ENCODE results near the gene PRAMEF20. TPM values are rescaled to one million over a fixed set of nuclear protein-coding genes. Genes with fewer than 3 reads are reported as not detected.
"Not testable (repeated sequence)": the region's sequence is repeated elsewhere in the genome, so short reads cannot be mapped to it uniquely, and the experiment has no call there.

PRAMEF20 gene
- total RNA-seq: not detected

DNA sequence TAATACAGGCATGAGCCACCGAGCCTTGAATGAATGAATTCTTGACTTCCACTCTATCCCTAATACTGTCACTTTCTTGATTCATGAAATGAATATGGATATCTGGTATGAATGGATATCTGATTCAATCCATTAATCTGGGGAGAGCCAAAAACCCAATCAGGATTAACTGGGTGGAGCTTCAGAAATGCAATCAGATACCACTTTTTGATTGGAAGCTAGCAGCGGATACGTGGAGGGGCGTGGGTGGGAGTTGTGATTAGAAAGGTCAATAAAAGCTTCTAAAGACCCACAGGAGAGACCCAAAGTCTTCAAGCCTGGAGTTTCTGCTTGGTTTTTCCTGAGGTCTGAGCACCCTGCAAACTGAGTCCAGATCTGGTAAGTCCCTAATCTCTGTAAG, at the start of gene PRAMEF20:
PRAMEF20 (plus strand) TSS at position 301 of the 400 bp plus-strand sequence. CDS start 5,905 bp downstream, outside the sequence.
- H3K9ac ChIP-seq (ENCODE audit: low read depth in 1 of 3, low read length in 3 of 3); H3K4me3 ChIP-seq (ENCODE audit: low read length in 3 of 3); H3K36me3 ChIP-seq (ENCODE audit: control insufficient read depth in 3 of 3, insufficient read depth in 3 of 3, low read length in 3 of 3); H3K27me3 ChIP-seq (ENCODE audit: control insufficient read depth in 3 of 3, insufficient read depth in 3 of 3, low read length in 3 of 3); H3K4me1 ChIP-seq (ENCODE audit: control insufficient read depth in 3 of 3, insufficient read depth in 3 of 3, low read length in 3 of 3); H3K27ac ChIP-seq (ENCODE audit: low read depth, low read length); H3K9me3 ChIP-seq (ENCODE audit: control insufficient read depth in 3 of 3, low read length in 3 of 3): not testable (repeated sequence)

DNA sequence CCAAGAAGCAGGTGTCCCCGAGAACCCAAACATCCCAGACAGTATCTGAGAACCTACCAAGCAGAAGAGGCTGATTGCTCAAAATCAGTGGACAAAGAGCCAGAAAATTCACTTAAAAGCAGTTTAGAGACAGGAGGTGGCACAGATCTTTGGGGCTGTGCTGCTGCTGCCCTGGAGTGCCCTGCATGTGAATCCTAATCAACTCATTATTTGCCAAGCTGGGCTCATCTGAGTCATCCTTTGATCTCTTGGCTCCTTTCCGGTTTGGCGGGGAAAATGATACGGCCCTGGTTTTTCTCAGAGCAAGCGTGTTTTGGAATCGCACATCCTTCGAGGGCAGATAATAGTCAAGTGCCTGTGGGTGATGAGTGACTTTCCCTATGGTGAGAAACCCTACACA, 47.9 kb upstream of the PRAMEF20 start:
- H3K27ac ChIP-seq (ENCODE audit: low read depth, low read length); H3K9me3 ChIP-seq (ENCODE audit: control insufficient read depth in 3 of 3, low read length in 3 of 3); H3K9ac ChIP-seq (ENCODE audit: low read depth in 1 of 3, low read length in 3 of 3); H3K4me1 ChIP-seq (ENCODE audit: control insufficient read depth in 3 of 3, insufficient read depth in 3 of 3, low read length in 3 of 3); H3K36me3 ChIP-seq (ENCODE audit: control insufficient read depth in 3 of 3, insufficient read depth in 3 of 3, low read length in 3 of 3); H3K4me3 ChIP-seq (ENCODE audit: low read length in 3 of 3); H3K27me3 ChIP-seq (ENCODE audit: control insufficient read depth in 3 of 3, insufficient read depth in 3 of 3, low read length in 3 of 3): not testable (repeated sequence)

DNA sequence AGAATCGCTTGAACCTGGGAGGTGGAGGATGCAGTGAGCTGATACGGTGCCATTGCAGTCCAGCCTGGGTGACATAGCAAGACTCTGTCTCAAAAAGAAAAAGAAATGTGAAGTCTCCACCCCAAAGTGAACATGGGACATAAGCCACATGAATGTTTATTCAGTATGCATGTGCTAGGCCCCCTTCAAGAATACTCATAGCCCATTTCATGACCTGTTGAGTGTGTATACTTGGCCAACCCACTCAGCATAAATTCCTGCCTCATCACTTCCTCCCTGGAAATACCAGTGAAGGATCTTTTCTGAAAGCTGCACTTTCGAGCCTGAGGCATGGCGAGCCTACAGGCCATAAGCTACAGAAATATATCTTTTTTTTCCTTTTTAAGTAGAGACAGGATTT, 45.3 kb upstream of the PRAMEF20 start:
- H3K9ac ChIP-seq (ENCODE audit: low read depth in 1 of 3, low read length in 3 of 3); H3K27me3 ChIP-seq (ENCODE audit: control insufficient read depth in 3 of 3, insufficient read depth in 3 of 3, low read length in 3 of 3); H3K9me3 ChIP-seq (ENCODE audit: control insufficient read depth in 3 of 3, low read length in 3 of 3); H3K4me1 ChIP-seq (ENCODE audit: control insufficient read depth in 3 of 3, insufficient read depth in 3 of 3, low read length in 3 of 3); H3K27ac ChIP-seq (ENCODE audit: low read depth, low read length); H3K36me3 ChIP-seq (ENCODE audit: control insufficient read depth in 3 of 3, insufficient read depth in 3 of 3, low read length in 3 of 3); H3K4me3 ChIP-seq (ENCODE audit: low read length in 3 of 3): not testable (repeated sequence)

DNA sequence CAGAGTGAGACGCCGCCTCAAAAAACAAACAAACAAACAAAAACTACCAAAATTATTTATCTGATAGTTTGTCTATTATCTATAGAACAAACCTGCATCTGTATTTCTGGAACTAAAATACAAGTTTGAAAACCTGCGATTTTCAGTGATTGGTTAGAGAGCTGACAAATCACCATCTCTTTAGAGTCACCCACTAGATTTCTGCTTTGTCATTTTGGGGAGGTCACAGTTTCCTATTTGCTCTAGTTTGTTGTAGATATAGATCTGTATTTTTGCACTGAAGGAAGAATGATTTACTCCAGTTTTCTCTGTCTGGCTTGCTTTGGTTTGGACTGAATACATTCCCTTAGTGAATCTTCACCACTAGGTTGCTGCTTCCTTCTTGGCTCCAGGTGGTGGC, 43.7 kb upstream of the PRAMEF20 start:
- not testable (repeated sequence) for H3K4me1 ChIP-seq (ENCODE audit: control insufficient read depth in 3 of 3, insufficient read depth in 3 of 3, low read length in 3 of 3); H3K4me3 ChIP-seq (ENCODE audit: low read length in 3 of 3); H3K9ac ChIP-seq (ENCODE audit: low read depth in 1 of 3, low read length in 3 of 3); H3K27me3 ChIP-seq (ENCODE audit: control insufficient read depth in 3 of 3, insufficient read depth in 3 of 3, low read length in 3 of 3); H3K36me3 ChIP-seq (ENCODE audit: control insufficient read depth in 3 of 3, insufficient read depth in 3 of 3, low read length in 3 of 3); H3K27ac ChIP-seq (ENCODE audit: low read depth, low read length); H3K9me3 ChIP-seq (ENCODE audit: control insufficient read depth in 3 of 3, low read length in 3 of 3)

DNA sequence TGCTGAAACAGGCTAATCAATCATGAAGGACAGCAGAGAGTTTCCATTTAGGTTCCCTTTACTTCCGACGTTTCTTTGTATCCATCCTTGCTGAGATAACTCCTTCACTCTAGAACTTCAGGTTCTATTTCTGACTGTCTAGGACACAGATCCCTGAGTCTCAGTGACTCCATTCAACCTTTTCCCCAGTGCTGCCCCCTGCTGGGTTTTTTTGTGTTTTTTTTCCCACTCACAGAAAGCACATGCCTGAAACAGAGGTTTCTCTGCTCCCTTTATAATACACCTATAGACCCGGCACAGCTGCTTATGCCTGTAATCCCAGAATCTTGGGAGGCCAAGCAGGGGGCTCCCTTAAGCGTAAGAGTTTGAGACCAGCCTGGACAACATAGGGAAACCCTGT, 41.7 kb upstream of the PRAMEF20 start:
- not testable (repeated sequence) for H3K36me3 ChIP-seq (ENCODE audit: control insufficient read depth in 3 of 3, insufficient read depth in 3 of 3, low read length in 3 of 3); H3K4me1 ChIP-seq (ENCODE audit: control insufficient read depth in 3 of 3, insufficient read depth in 3 of 3, low read length in 3 of 3); H3K9ac ChIP-seq (ENCODE audit: low read depth in 1 of 3, low read length in 3 of 3); H3K27ac ChIP-seq (ENCODE audit: low read depth, low read length); H3K27me3 ChIP-seq (ENCODE audit: control insufficient read depth in 3 of 3, insufficient read depth in 3 of 3, low read length in 3 of 3); H3K9me3 ChIP-seq (ENCODE audit: control insufficient read depth in 3 of 3, low read length in 3 of 3); H3K4me3 ChIP-seq (ENCODE audit: low read length in 3 of 3)

DNA sequence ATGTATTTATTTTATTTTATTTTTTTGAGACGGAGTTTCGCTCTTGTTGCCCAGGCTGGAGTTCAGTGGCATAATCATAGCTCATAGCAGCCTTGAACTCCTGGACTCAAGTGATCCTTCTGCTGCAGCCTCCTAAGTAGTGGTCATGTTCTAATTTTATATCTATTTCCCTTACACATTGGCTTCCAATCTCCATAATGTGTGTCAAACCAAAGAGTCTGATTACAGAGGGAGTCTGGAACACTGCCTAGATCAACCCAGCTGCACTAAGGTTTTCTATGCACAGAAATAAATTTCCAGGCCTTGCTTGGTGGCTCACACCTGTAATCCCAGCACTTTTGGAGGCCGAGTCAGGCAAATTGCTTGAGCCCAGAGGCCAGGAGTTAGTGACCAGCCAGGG, 31.3 kb upstream of the PRAMEF20 start:
- H3K27ac ChIP-seq (ENCODE audit: low read depth, low read length); H3K36me3 ChIP-seq (ENCODE audit: control insufficient read depth in 3 of 3, insufficient read depth in 3 of 3, low read length in 3 of 3); H3K4me1 ChIP-seq (ENCODE audit: control insufficient read depth in 3 of 3, insufficient read depth in 3 of 3, low read length in 3 of 3); H3K9ac ChIP-seq (ENCODE audit: low read depth in 1 of 3, low read length in 3 of 3); H3K9me3 ChIP-seq (ENCODE audit: control insufficient read depth in 3 of 3, low read length in 3 of 3); H3K27me3 ChIP-seq (ENCODE audit: control insufficient read depth in 3 of 3, insufficient read depth in 3 of 3, low read length in 3 of 3); H3K4me3 ChIP-seq (ENCODE audit: low read length in 3 of 3): not testable (repeated sequence)

DNA sequence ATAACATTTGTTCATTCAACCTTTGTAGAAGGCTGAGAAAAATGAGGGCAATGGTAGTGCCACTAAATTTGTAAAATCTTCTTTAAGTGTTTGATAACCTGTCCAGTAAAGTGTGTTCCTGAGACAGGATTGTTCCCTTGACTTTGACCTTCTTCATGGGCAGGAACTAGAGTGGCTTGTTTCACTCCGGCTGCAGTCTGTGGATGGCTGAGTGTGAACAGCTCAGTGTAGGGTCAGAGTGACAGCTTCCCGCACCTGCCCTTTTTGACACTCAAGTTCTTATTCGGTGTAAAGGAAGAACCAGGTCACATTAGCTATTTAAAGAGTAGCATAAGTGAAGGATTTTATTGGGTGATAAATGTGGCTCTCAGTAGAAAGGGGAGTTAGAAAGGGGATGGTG, 29.9 kb upstream of the PRAMEF20 start:
- not testable (repeated sequence) for H3K36me3 ChIP-seq (ENCODE audit: control insufficient read depth in 3 of 3, insufficient read depth in 3 of 3, low read length in 3 of 3); H3K4me3 ChIP-seq (ENCODE audit: low read length in 3 of 3); H3K27ac ChIP-seq (ENCODE audit: low read depth, low read length); H3K4me1 ChIP-seq (ENCODE audit: control insufficient read depth in 3 of 3, insufficient read depth in 3 of 3, low read length in 3 of 3); H3K27me3 ChIP-seq (ENCODE audit: control insufficient read depth in 3 of 3, insufficient read depth in 3 of 3, low read length in 3 of 3); H3K9me3 ChIP-seq (ENCODE audit: control insufficient read depth in 3 of 3, low read length in 3 of 3); H3K9ac ChIP-seq (ENCODE audit: low read depth in 1 of 3, low read length in 3 of 3)

DNA sequence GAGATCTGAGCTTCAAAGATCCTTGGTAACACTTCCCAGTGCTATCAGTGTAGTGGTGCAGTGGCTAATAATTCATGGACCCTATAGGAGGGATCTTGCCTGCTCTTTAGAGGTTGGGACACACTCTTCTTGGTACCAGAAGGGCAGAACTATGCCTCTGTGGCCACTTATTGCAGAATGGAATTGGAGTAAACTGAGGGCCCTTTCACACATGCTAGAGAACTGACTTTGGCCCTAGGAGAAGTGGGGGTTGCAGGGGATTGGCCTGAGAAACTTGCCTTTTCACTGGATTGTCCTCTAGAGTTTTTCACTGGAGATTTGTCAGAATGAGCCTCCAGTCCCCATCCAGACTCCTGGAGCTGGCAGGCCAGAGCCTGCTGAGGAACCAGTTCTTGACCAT, 20.9 kb upstream of the PRAMEF20 start, which contains the start of gene PRAMEF17:
PRAMEF17 (plus strand) TSS at position 301 of the 400 bp plus-strand sequence; CDS start at position 327, 26 bp downstream.
- H3K27me3 ChIP-seq (ENCODE audit: control insufficient read depth in 3 of 3, insufficient read depth in 3 of 3, low read length in 3 of 3); H3K4me1 ChIP-seq (ENCODE audit: control insufficient read depth in 3 of 3, insufficient read depth in 3 of 3, low read length in 3 of 3); H3K36me3 ChIP-seq (ENCODE audit: control insufficient read depth in 3 of 3, insufficient read depth in 3 of 3, low read length in 3 of 3); H3K27ac ChIP-seq (ENCODE audit: low read depth, low read length); H3K9me3 ChIP-seq (ENCODE audit: control insufficient read depth in 3 of 3, low read length in 3 of 3); H3K9ac ChIP-seq (ENCODE audit: low read depth in 1 of 3, low read length in 3 of 3); H3K4me3 ChIP-seq (ENCODE audit: low read length in 3 of 3): not testable (repeated sequence)

DNA sequence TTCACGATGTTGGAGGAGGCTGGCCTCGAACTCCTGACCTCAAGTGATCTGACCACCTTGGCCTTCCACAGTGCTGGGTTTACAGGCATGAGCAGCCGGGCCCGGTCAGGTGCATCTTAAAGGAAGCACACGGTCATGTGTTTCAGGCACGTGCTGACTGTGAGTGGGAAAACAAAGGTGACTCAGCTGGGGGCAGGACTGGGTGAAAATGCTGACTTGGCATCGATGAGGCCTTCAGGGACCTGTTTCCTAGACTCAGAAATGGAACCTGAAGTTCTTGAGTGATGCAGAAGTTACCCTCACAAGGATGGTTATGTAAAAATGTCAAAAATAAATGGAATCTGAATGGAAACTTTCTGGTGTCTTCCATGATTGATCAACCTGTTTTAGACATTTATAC, 17.2 kb upstream of the PRAMEF20 start:
- not testable (repeated sequence) for H3K9me3 ChIP-seq (ENCODE audit: control insufficient read depth in 3 of 3, low read length in 3 of 3); H3K36me3 ChIP-seq (ENCODE audit: control insufficient read depth in 3 of 3, insufficient read depth in 3 of 3, low read length in 3 of 3); H3K27me3 ChIP-seq (ENCODE audit: control insufficient read depth in 3 of 3, insufficient read depth in 3 of 3, low read length in 3 of 3); H3K4me1 ChIP-seq (ENCODE audit: control insufficient read depth in 3 of 3, insufficient read depth in 3 of 3, low read length in 3 of 3); H3K4me3 ChIP-seq (ENCODE audit: low read length in 3 of 3); H3K27ac ChIP-seq (ENCODE audit: low read depth, low read length); H3K9ac ChIP-seq (ENCODE audit: low read depth in 1 of 3, low read length in 3 of 3)

DNA sequence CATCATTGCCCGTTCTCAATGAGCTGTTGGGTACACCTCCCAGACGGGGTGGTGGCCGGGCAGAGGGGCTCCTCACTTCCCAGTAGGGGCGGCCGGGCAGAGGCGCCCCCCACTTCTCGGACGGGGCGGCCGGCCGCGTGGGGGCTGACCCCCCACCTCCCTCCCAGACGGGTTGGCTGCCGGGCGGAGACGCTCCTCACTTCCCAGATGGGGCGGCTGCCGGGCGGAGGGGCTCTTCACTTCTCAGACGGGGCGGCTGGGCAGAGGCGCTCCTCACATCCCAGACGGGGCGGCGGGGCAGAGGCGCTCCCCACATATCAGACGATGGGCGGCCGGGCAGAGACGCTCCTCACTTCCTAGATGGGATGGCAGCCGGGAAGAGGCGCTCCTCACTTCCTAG, 15.5 kb upstream of the PRAMEF20 start:
- H3K27ac ChIP-seq (ENCODE audit: low read depth, low read length); H3K9ac ChIP-seq (ENCODE audit: low read depth in 1 of 3, low read length in 3 of 3); H3K9me3 ChIP-seq (ENCODE audit: control insufficient read depth in 3 of 3, low read length in 3 of 3); H3K36me3 ChIP-seq (ENCODE audit: control insufficient read depth in 3 of 3, insufficient read depth in 3 of 3, low read length in 3 of 3); H3K4me1 ChIP-seq (ENCODE audit: control insufficient read depth in 3 of 3, insufficient read depth in 3 of 3, low read length in 3 of 3); H3K27me3 ChIP-seq (ENCODE audit: control insufficient read depth in 3 of 3, insufficient read depth in 3 of 3, low read length in 3 of 3); H3K4me3 ChIP-seq (ENCODE audit: low read length in 3 of 3): not testable (repeated sequence)

DNA sequence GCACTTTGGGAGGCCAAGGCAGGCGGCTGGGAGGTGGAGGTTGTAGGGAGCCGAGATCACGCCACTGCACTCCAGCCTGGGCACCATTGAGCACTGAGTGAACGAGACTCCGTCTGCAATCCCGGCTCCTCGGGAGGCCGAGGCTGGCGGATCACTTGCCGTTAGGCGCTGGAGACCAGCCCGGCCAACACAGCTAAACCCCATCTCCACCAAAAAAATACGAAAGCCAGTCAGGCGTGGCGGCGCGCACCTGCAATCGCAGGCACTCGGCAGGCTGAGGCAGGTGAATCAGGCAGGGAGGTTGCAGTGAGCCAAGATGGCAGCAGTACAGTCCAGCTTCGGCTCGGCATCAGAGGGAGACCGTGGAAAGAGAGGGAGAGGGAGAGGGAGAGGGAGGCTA, 14.9 kb upstream of the PRAMEF20 start:
- H3K4me1 ChIP-seq (ENCODE audit: control insufficient read depth in 3 of 3, insufficient read depth in 3 of 3, low read length in 3 of 3); H3K4me3 ChIP-seq (ENCODE audit: low read length in 3 of 3); H3K36me3 ChIP-seq (ENCODE audit: control insufficient read depth in 3 of 3, insufficient read depth in 3 of 3, low read length in 3 of 3); H3K9ac ChIP-seq (ENCODE audit: low read depth in 1 of 3, low read length in 3 of 3); H3K9me3 ChIP-seq (ENCODE audit: control insufficient read depth in 3 of 3, low read length in 3 of 3); H3K27ac ChIP-seq (ENCODE audit: low read depth, low read length); H3K27me3 ChIP-seq (ENCODE audit: control insufficient read depth in 3 of 3, insufficient read depth in 3 of 3, low read length in 3 of 3): not testable (repeated sequence)

Measured in skeletal muscle tissue (tissue), 4 donors.